Stimulated activated CD4-positive, alpha-beta T cell treated with anti-CD3 and anti-CD28 coated beads, TNF-alpha, amount 100 ng/mL, for 48 hours (primary cell): Measurements from ENCODE around the gene ZBTB21.

Source experiments
- DNase-seq, 3 donors: peaks; one replicate each; pipeline ENCODE4 v3.0.0-alpha.2; 2020; ENCODE audit warnings: low read depth in 3 of 3

ZBTB21 gene

GRCh38 chr21:42009831-42010506 lies at the start of gene ZBTB21:
ZBTB21 (minus strand) TSS chr21:42010360; CDS start chr21:41994095, 16,265 bp downstream.
- DNase-seq = peak; percentile 97 to 98 (median 97)

- no peak for DNase-seq
These were observed 49.6 kb upstream of the ZBTB21 start for GRCh38 chr21:42059721-42060120.

- DNase-seq = no peak
These were observed 49.0 kb upstream of the ZBTB21 start for GRCh38 chr21:42059141-42059540.

- no peak for DNase-seq
These were observed 48.5 kb upstream of the ZBTB21 start for GRCh38 chr21:42058631-42059111.

- no peak for DNase-seq
These were observed 47.8 kb upstream of the ZBTB21 start for GRCh38 chr21:42057851-42058437.

- DNase-seq = no peak
These were observed 47.0 kb upstream of the ZBTB21 start for GRCh38 chr21:42056996-42057689.

- no peak for DNase-seq
These were observed 46.3 kb upstream of the ZBTB21 start for GRCh38 chr21:42056468-42056867.

GRCh38 chr21:42055425-42055824 lies 45.3 kb upstream of the ZBTB21 start:
- no peak for DNase-seq

GRCh38 chr21:42051788-42052187 lies 41.6 kb upstream of the ZBTB21 start:
- DNase-seq = no peak

GRCh38 chr21:42049578-42050430 lies 39.6 kb upstream of the ZBTB21 start:
- no peak for DNase-seq

- DNase-seq = no peak
These were observed 38.9 kb upstream of the ZBTB21 start for GRCh38 chr21:42048870-42049577.

GRCh38 chr21:42047821-42048613 lies 37.9 kb upstream of the ZBTB21 start:
- no peak for DNase-seq

GRCh38 chr21:42044871-42045495 lies 34.8 kb upstream of the ZBTB21 start:
- DNase-seq = no peak

- no peak for DNase-seq
These were observed 33.8 kb upstream of the ZBTB21 start for GRCh38 chr21:42043961-42044360.

- DNase-seq = no peak
These were observed 33.2 kb upstream of the ZBTB21 start for GRCh38 chr21:42043201-42043895.

GRCh38 chr21:42042651-42043050 lies 32.5 kb upstream of the ZBTB21 start:
- DNase-seq = no peak

GRCh38 chr21:42041711-42042110 lies 31.6 kb upstream of the ZBTB21 start:
- no peak for DNase-seq

- DNase-seq = no peak
These were observed 31.1 kb upstream of the ZBTB21 start for GRCh38 chr21:42041246-42041645.

- no peak for DNase-seq
These were observed 30.4 kb upstream of the ZBTB21 start for GRCh38 chr21:42040411-42041180.
